ENCODE measurements around the gene HOXD1.

DNA sequence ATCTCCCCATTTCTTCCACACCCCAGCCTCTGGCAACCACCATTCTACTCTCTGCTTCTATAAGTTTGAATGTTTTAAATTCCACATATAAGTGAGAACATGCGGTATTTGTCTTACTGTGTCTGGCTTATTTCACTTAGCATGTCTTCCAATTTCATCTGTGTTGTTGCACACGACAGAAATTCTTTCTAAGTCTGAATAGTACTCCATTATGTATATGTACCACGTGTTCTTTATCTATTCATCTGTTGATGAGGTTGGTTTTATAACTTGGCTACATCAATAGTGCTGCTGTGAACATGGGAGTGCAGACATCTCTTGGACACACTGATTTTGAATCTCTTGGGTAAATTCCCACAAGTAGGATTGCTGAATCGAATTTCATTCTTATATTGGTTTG, 49.0 kb downstream of the HOXD1 start:
- TF ChIP-seq ZNF274 (IDR thresholded peaks at IDR 0.05; ENCODE audit: low read depth, low read length) (no peak), SUZ12 (IDR thresholded peaks at IDR 0.05; ENCODE audit: extremely low read depth, insufficient read depth, insufficient read length) (no peak)

All from NT2/D1 (cell line).